Measurements from ENCODE around the gene MCF2L.

DNA sequence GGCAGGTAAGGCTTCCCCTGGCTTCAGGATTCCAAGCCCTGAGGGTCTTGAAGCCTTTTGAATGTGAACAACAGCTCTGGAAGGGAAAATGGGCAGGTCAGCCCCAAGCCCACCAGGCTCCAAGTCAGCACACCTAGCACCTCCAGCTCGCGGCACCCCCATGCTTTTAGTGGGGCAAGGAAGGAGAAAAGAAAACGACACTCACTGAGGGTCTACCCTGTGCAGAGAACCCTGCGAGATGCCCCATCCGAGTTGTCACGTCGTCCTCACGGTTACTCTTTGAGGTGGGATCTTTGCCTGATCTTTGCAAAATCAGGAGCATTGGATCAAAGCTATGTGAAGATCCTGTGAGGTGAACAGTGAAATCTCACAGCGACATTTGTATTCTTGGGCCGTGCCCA is 147.9 kb downstream of the MCF2L start:
- TF ChIP-seq, protein P1, sequence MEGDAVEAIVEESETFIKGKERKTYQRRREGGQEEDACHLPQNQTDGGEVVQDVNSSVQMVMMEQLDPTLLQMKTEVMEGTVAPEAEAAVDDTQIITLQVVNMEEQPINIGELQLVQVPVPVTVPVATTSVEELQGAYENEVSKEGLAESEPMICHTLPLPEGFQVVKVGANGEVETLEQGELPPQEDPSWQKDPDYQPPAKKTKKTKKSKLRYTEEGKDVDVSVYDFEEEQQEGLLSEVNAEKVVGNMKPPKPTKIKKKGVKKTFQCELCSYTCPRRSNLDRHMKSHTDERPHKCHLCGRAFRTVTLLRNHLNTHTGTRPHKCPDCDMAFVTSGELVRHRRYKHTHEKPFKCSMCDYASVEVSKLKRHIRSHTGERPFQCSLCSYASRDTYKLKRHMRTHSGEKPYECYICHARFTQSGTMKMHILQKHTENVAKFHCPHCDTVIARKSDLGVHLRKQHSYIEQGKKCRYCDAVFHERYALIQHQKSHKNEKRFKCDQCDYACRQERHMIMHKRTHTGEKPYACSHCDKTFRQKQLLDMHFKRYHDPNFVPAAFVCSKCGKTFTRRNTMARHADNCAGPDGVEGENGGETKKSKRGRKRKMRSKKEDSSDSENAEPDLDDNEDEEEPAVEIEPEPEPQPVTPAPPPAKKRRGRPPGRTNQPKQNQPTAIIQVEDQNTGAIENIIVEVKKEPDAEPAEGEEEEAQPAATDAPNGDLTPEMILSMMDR (conservative IDR thresholded peaks at IDR 0.05; ENCODE audit: low read length): no peak
- no peak for TF ChIP-seq EZH2phosphoT487 (IDR thresholded peaks at IDR 0.05; ENCODE audit: borderline replicate concordance, low read depth, low read length)

Data from OCI-LY7 (cell line).